HG03558 (cell line): ENCODE results near the gene PGLYRP1.
A peak's percentile ranks its signal among the peaks of the same experiment; 100 is the strongest.

ENCODE experiments used
- ATAC-seq: cut with Tn5 transposase; IDR thresholded peaks from one replicate; pipeline ENCODE4 v1.9.1; 2021; ENCODE audit warnings: moderate number of reproducible peaks; ENCODE audit not compliant: unreplicated experiment; ENCODE audit errors: extremely low read depth

PGLYRP1 gene

DNA sequence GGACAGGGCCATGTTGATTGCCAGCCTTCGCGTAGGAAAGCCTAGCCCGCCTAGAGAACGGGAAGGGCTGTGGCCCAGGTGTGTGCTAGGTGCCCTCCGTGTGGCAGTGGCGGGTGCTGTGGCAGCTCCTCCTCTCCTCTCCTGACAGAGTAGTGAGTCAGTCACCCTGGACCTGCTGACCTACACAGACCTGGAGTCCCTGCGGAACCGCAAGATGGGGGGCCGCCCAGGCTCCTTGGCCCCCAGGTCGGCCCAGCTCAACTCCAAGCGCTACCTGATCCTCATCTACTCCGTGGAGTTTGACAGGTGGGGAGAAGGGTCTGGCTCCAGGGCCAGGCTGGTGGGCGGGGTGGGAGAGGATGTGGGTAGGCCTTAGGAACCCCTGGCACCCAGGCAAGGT lies 16.4 kb downstream of the PGLYRP1 start:
- no peak for ATAC-seq

DNA sequence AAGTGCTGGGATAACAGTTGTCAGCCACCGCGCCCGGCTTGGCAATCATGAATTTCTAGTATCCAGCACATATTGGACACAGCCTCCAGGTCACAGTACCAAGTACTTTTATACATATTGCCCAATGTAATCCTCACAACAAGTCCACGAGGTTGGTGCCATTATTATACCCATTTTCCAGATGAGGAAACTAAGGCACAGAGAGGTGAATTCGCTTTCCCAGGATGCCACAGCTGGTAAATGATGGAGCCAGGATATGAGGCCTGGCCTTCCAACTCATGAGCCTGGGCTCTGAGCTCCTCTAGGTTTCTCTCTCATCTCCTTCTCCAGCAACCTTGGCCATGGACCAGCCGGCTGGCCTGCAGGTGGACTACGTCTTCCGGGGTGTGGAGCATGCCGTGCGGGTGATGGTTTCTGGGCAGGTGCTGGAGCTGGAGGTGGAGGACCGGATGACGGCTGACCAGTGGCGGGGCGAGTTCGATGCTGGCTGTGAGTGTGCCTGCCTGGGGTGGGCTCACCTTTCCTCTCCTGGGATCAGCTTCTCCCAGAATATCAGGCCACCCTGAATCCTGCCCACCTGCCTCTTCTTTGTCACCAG lies 20.1 kb downstream of the PGLYRP1 start:
- ATAC-seq, result no peak

GRCh38 chr19:46000491-46001246 lies 22.2 kb downstream of the PGLYRP1 start:
- no peak for ATAC-seq

DNA sequence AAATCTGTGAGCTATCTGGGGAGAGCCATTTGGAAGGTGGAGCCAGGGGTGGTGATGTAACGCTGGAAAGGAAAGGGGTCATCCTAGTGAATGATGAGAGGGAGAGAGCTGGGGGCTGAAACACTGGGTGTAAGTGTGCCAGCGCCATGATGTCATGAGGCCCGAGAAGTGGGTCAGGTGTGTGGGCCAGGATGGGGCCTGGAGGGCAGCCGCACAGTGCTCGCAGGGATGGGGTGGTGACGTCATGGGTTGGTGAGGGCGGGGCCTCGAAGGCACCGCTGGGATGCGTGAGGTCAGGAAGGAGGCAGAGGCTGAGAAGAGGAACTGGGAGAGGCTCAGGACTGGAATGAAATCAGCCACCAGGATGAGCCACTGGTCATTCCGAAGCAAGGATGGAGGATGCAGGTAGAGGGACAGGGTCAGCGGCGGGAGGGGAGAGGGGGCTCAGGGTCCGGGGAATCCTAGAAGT lies 23.2 kb downstream of the PGLYRP1 start:
- ATAC-seq, result no peak

GRCh38 chr19:45998834-45999233 lies 24.0 kb downstream of the PGLYRP1 start:
- no peak for ATAC-seq

- ATAC-seq, result no peak
These were observed 25.9 kb downstream of the PGLYRP1 start for GRCh38 chr19:45996933-45997332.

GRCh38 chr19:45995715-45996385 lies 27.0 kb downstream of the PGLYRP1 start:
- ATAC-seq, result no peak

- peak; percentile 85 for ATAC-seq
These were observed 27.7 kb downstream of the PGLYRP1 start, which contains the start of gene CCDC61 for GRCh38 chr19:45994998-45995714. Gene CCDC61, plus strand, starts transcription at chr19:45995467. Its CDS starts 7,552 bp downstream, at chr19:46003019.

DNA sequence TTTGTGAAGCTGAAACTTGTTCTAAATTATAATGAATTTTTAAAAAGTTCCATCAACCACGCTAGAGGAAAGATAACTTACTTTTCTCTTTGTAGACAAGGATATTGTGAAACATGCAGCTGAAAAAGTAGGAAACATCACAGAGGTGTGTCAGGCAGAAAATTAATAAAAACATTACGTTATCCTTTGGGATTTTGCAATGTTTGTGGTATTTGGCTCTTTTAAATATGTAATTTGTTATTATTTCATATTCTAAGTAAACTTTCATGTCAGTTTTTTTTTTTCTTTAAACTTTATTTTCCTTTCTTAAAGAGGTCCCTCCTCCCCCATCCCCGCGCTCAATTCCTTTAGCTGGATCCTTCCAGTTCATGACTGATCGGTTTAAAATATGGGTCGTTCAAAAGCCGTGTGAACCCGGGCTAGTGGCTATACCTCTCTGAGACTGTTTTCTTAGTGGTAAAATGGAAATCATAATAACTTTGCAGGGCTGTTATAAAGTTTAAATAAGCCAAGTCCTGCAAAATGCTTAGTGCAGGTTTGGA lies 28.3 kb downstream of the PGLYRP1 start:
- ATAC-seq, result no peak

DNA sequence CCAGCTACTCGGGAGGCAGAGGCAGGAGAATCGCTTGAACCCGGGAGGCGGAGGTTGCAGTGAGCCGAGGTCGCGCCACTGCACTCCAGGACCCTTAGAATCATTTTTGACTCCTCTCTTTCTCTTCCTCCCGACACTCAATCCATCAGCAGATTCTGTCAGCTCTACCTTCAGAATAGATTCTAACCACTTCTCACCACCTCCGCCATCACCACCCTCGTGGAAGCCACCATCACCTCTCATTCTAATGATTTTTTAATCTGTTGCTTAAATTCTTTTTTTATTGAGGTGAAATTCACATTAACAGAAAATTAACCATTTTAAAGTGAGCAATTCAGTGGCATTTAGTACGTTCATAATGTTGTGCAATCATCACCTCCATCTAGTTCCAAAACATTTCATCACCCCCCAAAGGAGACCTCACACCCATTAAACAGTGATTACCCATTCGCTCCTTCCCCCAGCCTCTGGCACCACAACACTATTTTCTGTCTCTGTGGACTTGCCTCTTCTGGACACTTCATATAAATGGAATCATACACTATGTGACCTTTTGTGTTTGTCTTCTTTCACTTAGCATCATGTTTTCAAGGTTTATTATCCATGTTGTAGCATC lies 32.6 kb downstream of the PGLYRP1 start:
- ATAC-seq, result no peak

- no peak for ATAC-seq
These were observed 37.5 kb downstream of the PGLYRP1 start for GRCh38 chr19:45985321-45985720.

DNA sequence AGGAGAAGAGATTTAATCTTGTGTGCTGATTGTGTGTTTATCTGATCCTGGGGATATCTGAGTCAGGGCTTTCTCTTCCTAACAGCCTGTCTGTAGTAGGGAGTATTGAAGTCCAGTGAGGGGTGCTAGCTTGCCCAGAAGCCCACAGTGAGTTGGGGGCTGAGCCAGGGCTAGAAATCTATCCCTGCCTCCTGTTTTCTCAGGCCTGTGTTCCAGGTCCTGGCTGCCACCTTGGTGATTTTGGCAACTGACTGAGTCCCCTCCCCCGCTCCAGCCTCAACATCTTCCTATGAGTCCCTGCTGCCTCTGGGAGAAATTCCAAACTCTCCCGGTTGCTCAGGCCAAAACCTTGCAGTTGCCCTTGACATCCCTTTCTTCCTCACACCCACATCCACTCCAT lies 41.5 kb downstream of the PGLYRP1 start:
- no peak for ATAC-seq

GRCh38 chr19:45978156-45978555 lies 44.7 kb downstream of the PGLYRP1 start:
- no peak for ATAC-seq

DNA sequence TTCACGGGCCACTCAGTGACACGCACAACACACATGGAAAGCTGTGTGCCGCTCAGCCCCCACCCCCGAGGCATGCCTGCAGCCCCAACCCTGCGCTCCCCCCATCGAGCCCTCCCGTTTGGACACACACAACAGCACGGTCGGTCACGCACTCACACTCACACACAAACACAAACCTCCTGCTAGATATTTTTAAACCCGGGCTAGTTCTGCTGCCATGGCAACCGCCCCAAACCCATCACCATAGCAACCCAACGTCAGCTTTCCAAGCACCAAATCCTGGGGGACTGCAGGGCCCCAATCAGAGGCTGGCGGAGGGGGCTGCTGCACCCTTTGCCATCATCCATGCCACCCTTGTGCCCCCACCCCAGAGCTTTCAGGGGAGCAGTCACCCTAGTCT lies 46.7 kb downstream of the PGLYRP1 start:
- no peak for ATAC-seq

DNA sequence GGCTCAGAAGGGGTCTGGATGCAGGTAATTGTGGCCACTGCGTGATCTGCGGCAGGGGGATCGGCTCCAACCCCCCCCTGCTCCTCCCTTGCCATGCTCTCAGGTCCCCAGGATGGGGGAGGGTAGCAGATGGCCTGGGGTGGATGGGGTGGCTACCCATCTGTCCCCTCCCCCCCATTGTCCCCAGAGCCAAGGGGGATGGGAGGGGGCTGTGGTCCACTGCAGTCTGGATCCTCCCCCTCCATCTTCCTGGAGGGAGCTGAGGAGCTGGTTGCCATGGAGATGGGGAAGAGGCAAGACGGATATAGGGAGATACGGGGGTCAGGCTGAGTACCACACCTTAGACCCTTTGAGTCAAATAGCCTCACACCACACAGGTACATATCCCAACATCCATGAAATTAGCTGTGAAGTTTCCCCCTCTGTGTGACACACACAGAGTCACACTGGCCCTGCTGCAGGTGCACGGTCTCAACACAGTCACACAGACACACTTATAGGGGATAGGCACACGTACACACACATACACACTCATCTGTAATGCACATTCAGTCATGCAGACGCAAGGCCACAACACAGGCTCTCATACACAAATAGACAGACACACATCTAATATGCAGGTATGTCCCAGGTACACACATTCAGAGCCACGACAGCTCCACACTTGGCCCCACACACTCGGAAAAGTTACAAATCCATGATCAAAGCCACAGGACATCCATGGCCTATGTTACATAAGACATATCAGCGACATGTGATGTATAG lies 47.4 kb downstream of the PGLYRP1 start:
- no peak for ATAC-seq

GRCh38 chr19:45973553-45974338 lies 49.1 kb downstream of the PGLYRP1 start, which contains the start of gene NOVA2:
Gene NOVA2, minus strand, starts transcription at chr19:45973865. Its CDS starts 514 bp downstream, at chr19:45973351.
- ATAC-seq, result no peak

GRCh38 chr19:45972947-45973540 lies 49.8 kb downstream of the PGLYRP1 start:
- ATAC-seq, result no peak
